Right lobe of liver (tissue), 4 donors: ENCODE results near the gene ELMO1.

Experiments used
- CTCF ChIP-seq, 4 donors: fragments of 200-600 bp in 3 of 4; fragments of 450-650 bp in 1 of 4; IDR thresholded peaks; one replicate each; pipeline versions ENCODE4 v1.5.1 to v1.8.0; 2016 to 2022; ENCODE audit warnings: antibody characterized with exemption in 4 of 4, mild to moderate bottlenecking in 2 of 4
- POLR2A ChIP-seq: fragments of 450-650 bp; IDR thresholded peaks from one replicate; pipeline ENCODE4 v1.6.1; 2017; ENCODE audit warnings: antibody characterized with exemption, mild to moderate bottlenecking
- donor health status: DM: no; HTN: no; CAD: no.
- donor health status: DM: no; HTN: no; CAD: no.
- donor health status: DM: no; HTN: yes; CAD: no.

GRCh38 chr7:37095122-37095521 lies 353.5 kb downstream of the ELMO1 start:
- TF ChIP-seq CTCF (IDR thresholded peaks at IDR 0.05) (no peak), POLR2A (no peak)
